Gastroesophageal sphincter (tissue), 4 donors: Measurements from ENCODE around the gene CPA2. TPM values are rescaled to one million over a fixed set of nuclear protein-coding genes. Genes with fewer than 3 reads are reported as not detected.
"Not testable (repeated sequence)": the region's sequence is repeated elsewhere in the genome, so short reads cannot be mapped to it uniquely, and the experiment has no call there.

Source experiments
- ATAC-seq: fragments of 150-250 bp; one replicate; pipeline ENCODE4 v1.9.1; 2016; ENCODE audit warnings: mild to moderate bottlenecking, moderate library complexity
- H3K27ac ChIP-seq, 4 donors: fragments of 200-600 bp; sonication (generic) in 3 of 4; 1 replicate in 3 of 4; 2 replicates in 1 of 4; pipeline ENCODE4 v1.5.1; 2016 to 2019
- H3K27me3 ChIP-seq: fragments of 200-600 bp; sonication (generic); one replicate; pipeline ENCODE4 v1.5.1; 2019
- H3K36me3 ChIP-seq, 2 donors: fragments of 200-600 bp; sonication (generic); one replicate each; pipeline ENCODE4 v1.5.1; 2019; ENCODE audit warnings: control low read depth in 1 of 2
- H3K4me1 ChIP-seq, 3 donors: fragments of 200-600 bp; sonication (generic); 1 replicate in 2 of 3; 2 replicates in 1 of 3; pipeline ENCODE4 v1.5.1; 2016 to 2019; ENCODE audit warnings: control low read depth in 2 of 3
- H3K4me3 ChIP-seq, 2 donors: fragments of 200-600 bp; sonication (generic); one replicate each; pipeline ENCODE4 v1.5.1; 2019; ENCODE audit warnings: mild to moderate bottlenecking in 1 of 2, moderate library complexity in 1 of 2
- H3K9me3 ChIP-seq, 3 donors: fragments of 200-600 bp; sonication (generic); one replicate each; pipeline ENCODE4 v1.5.1; 2017 to 2019; ENCODE audit warnings: control low read depth in 2 of 3
- CTCF ChIP-seq, 4 experiments: fragments of 200-600 bp in 2 of 4; fragments of 450-650 bp in 2 of 4; sonication (generic) in 1 of 4; IDR thresholded peaks; one replicate each; pipeline ENCODE4 v1.5.1; 2017 to 2019; ENCODE audit warnings: antibody characterized with exemption in 4 of 4, mild to moderate bottlenecking in 2 of 4, moderate library complexity in 2 of 4
- EP300 ChIP-seq: sonication (generic); formaldehyde crosslinking; IDR thresholded peaks from one replicate; pipeline ENCODE4 v1.6.1; 2017; ENCODE audit warnings: antibody characterized with exemption, mild to moderate bottlenecking
- POLR2A ChIP-seq, 2 donors: fragments of 450-650 bp; IDR thresholded peaks; one replicate each; pipeline ENCODE4 v1.6.1; 2017; ENCODE audit warnings: antibody characterized with exemption in 2 of 2, mild to moderate bottlenecking in 2 of 2, moderate library complexity in 1 of 2
- POLR2AphosphoS5 ChIP-seq: sonication (generic); formaldehyde crosslinking; IDR thresholded peaks from one replicate; pipeline ENCODE4 v1.6.1; 2017; ENCODE audit warnings: antibody characterized with exemption
- WGBS, 2 donors: methylation state at CpG; one replicate each; pipeline ENCODE4 v1.1.5; 2018; ENCODE audit warnings: low coverage in 1 of 2; 5-methylcytosine and 5-hydroxymethylcytosine counted together
- total RNA-seq, 4 donors: library from RNA; depleted of rRNA; stranded (reverse); fragments of >200 nt; gene quantifications; one replicate each; pipeline ENCODE4 v1.1.0, GENCODE V29; 2016

The CPA2 gene
- total RNA-seq, 4 donors from 2014 or later = not detected

- ATAC-seq = no peak
- Histone ChIP-seq H3K4me3 (no peak overlapping the region), H3K9me3 (no peaks in the 10 kb centered on the region), H3K4me1 (no peaks in the 10 kb centered on the region), H3K36me3 (no peaks in the 10 kb centered on the region), H3K27ac (no peak overlapping the region), H3K27me3 (no peaks in the 10 kb centered on the region)
- TF ChIP-seq POLR2AphosphoS5 (no peak), EP300 (no peak), POLR2A (IDR thresholded peaks at IDR 0.05) (no peak), CTCF (IDR thresholded peaks at IDR 0.05) (no peak)
- WGBS, 2 donors = 74 to 83% methylated on average over 5 to 6 of the region's 6 CpGs
Measured at GRCh38 chr7:130314305-130314704, 47.6 kb downstream of the CPA2 start.

GRCh38 chr7:130319541-130319940 is 52.9 kb downstream of the CPA2 start:
- Histone ChIP-seq H3K4me1 (no peaks in the 10 kb centered on the region), H3K27me3 (no peaks in the 10 kb centered on the region), H3K4me3 (no peak overlapping the region), H3K36me3 (no peaks in the 10 kb centered on the region), H3K9me3 (no peaks in the 10 kb centered on the region), H3K27ac (no peak overlapping the region)
- 86 to 100% methylated on average over 1 of the region's 1 CpG for WGBS, 2 donors
- ATAC-seq = no peak
- TF ChIP-seq POLR2AphosphoS5 = no peak
- TF ChIP-seq CTCF (IDR thresholded peaks at IDR 0.05) = no peak
- no peak for TF ChIP-seq POLR2A (IDR thresholded peaks at IDR 0.05)
- TF ChIP-seq EP300 = no peak

- H3K4me1 ChIP-seq, H3K36me3 ChIP-seq, H3K4me3 ChIP-seq, H3K9me3 ChIP-seq, H3K27me3 ChIP-seq, H3K27ac ChIP-seq, ATAC-seq: not testable (repeated sequence)
- 83 to 85% methylated on average over 1 to 3 of the region's 3 CpGs for WGBS, 2 donors
Measured at GRCh38 chr7:130321542-130322229, 55.0 kb downstream of the CPA2 start.

- Histone ChIP-seq H3K4me3 (no peak overlapping the region), H3K9me3 (no peaks in the 10 kb centered on the region), H3K27me3 (no peaks in the 10 kb centered on the region), H3K4me1 (no peaks in the 10 kb centered on the region), H3K27ac (no peak overlapping the region), H3K36me3 (no peaks in the 10 kb centered on the region)
- TF ChIP-seq EP300 (no peak), POLR2AphosphoS5 (no peak), CTCF (IDR thresholded peaks at IDR 0.05) (no peak), POLR2A (IDR thresholded peaks at IDR 0.05) (no peak)
- WGBS, 2 donors = 98% methylated on average over 7 of the region's 7 CpGs; no CpG with 5 or more reads in 1 of the 2 donors
- no peak for ATAC-seq
Measured at GRCh38 chr7:130322615-130323014, 56.0 kb downstream of the CPA2 start.

- H3K9me3 ChIP-seq = no peaks in the 10 kb centered on the region
- H3K4me3 ChIP-seq = no peak overlapping the region
- no peak for ATAC-seq
- H3K27me3 ChIP-seq = no peaks in the 10 kb centered on the region
- H3K36me3 ChIP-seq = no peaks in the 10 kb centered on the region
- H3K4me1 ChIP-seq = no peaks in the 10 kb centered on the region
- TF ChIP-seq POLR2A (IDR thresholded peaks at IDR 0.05) = no peak
- TF ChIP-seq POLR2AphosphoS5 = no peak
- no peak for TF ChIP-seq EP300
- TF ChIP-seq CTCF (IDR thresholded peaks at IDR 0.05) = no peak
- no peak overlapping the region for H3K27ac ChIP-seq
- 85 to 100% methylated on average over 1 to 10 of the region's 10 CpGs for WGBS, 2 donors
Measured at GRCh38 chr7:130324306-130324943, 57.8 kb downstream of the CPA2 start.
